GM23338 (cell line): Measurements from ENCODE around the gene CD163. TPM values are rescaled to one million over a fixed set of nuclear protein-coding genes. Genes with fewer than 3 reads are reported as not detected.
"Not testable (repeated sequence)": the region's sequence is repeated elsewhere in the genome, so short reads cannot be mapped to it uniquely, and the experiment has no call there.

Experiments used
- ATAC-seq: fragments of 200-7000 bp; cut with Tn5 transposase; 3 replicates; pipeline ENCODE4 v1.9.1; 2020
- DNase-seq: peaks from one replicate; pipeline ENCODE4 v3.0.0-alpha.2; 2015; ENCODE audit warnings: low spot score
- H2AFZ ChIP-seq: fragments of 200-600 bp; sonication (generic); 2 replicates; pipeline ENCODE4 v1.8.0; 2016; ENCODE audit warnings: antibody characterized with exemption, mild to moderate bottlenecking, moderate library complexity
- H3F3A ChIP-seq: fragments of 200-600 bp; sonication (generic); replicated peaks from 2 replicates; pipeline ENCODE4 v1.8.0; 2017; ENCODE audit warnings: antibody characterized with exemption, mixed run types, low read depth
- H3K27ac ChIP-seq: fragments of 200-600 bp; sonication (generic); 2 replicates; pipeline ENCODE4 v1.6.1; 2016; ENCODE audit warnings: low read depth
- H3K27me3 ChIP-seq: fragments of 200-600 bp; sonication (generic); 2 replicates; pipeline ENCODE4 v1.8.0; 2016; ENCODE audit warnings: mild to moderate bottlenecking, mixed run types, moderate library complexity; ENCODE audit not compliant: insufficient read depth
- H3K36me3 ChIP-seq: fragments of 200-600 bp; sonication (generic); 2 replicates; pipeline ENCODE4 v1.8.0; 2016; ENCODE audit warnings: mild to moderate bottlenecking; ENCODE audit not compliant: insufficient read depth
- H3K4me1 ChIP-seq: fragments of 200-600 bp; sonication (generic); 2 replicates; pipeline ENCODE4 v1.8.0; 2016; ENCODE audit warnings: mild to moderate bottlenecking, moderate library complexity; ENCODE audit not compliant: insufficient read depth
- H3K4me2 ChIP-seq: fragments of 200-600 bp; sonication (generic); 2 replicates; pipeline ENCODE4 v1.7.1; 2017; ENCODE audit warnings: mixed run types
- H3K4me3 ChIP-seq: fragments of 200-600 bp; sonication (generic); 2 replicates; pipeline ENCODE4 v1.6.1; 2016; ENCODE audit warnings: mixed run types
- H3K79me2 ChIP-seq: fragments of 200-600 bp; sonication (generic); replicated peaks from 2 replicates; pipeline ENCODE4 v1.8.0; 2017; ENCODE audit warnings: mild to moderate bottlenecking; ENCODE audit not compliant: insufficient read depth
- H3K9me2 ChIP-seq: fragments of 200-600 bp; sonication (generic); 2 replicates; pipeline ENCODE4 v1.8.0; 2017; ENCODE audit not compliant: insufficient read depth
- H4K20me1 ChIP-seq: fragments of 200-600 bp; sonication (generic); replicated peaks from 2 replicates; pipeline ENCODE4 v1.8.0; 2017; ENCODE audit warnings: mild to moderate bottlenecking; ENCODE audit not compliant: insufficient read depth
- H3K27ac Mint-ChIP-seq: 2 replicates; pipeline ENCODE4 v1.8.0; 2020; ENCODE audit warnings: inconsistent platforms, mild to moderate bottlenecking, moderate library complexity, mixed read lengths
- H3K27me3 Mint-ChIP-seq: 3 replicates; pipeline ENCODE4 v1.8.0; 2022; ENCODE audit warnings: low read depth, mild to moderate bottlenecking, moderate library complexity, mixed read lengths, inconsistent platforms; ENCODE audit not compliant: insufficient read depth, poor library complexity
- H3K36me3 Mint-ChIP-seq: 3 replicates; pipeline ENCODE4 v1.8.0; 2021; ENCODE audit warnings: low read depth, mild to moderate bottlenecking, inconsistent platforms, moderate library complexity, mixed read lengths
- H3K4me1 Mint-ChIP-seq: 3 replicates; pipeline ENCODE4 v1.8.0; 2020; ENCODE audit warnings: mild to moderate bottlenecking, inconsistent platforms, mixed read lengths
- H3K4me3 Mint-ChIP-seq: 3 replicates; pipeline ENCODE4 v1.8.0; 2021; ENCODE audit warnings: moderate library complexity, mild to moderate bottlenecking, inconsistent platforms, mixed read lengths
- H3K9me3 Mint-ChIP-seq: 3 replicates; pipeline ENCODE4 v1.8.0; 2020; ENCODE audit warnings: moderate library complexity, mild to moderate bottlenecking, inconsistent platforms, mixed read lengths
- CREB1 ChIP-seq: fragments of 250-450 bp; sonication (Bioruptor Pico); IDR thresholded peaks from 2 replicates; pipeline ENCODE4 v1.5.0; 2020; ENCODE audit warnings: low read depth, mild to moderate bottlenecking, moderate library complexity
- CTCF ChIP-seq, 2 experiments: fragments of 200-600 bp in 1 of 2; sonication (generic) in 1 of 2; conservative IDR thresholded peaks; 2 replicates each; pipeline versions ENCODE4 v1.5.1 to v1.6.1; 2016 to 2017; ENCODE audit warnings: antibody characterized with exemption in 2 of 2, low read depth in 2 of 2, mild to moderate bottlenecking in 2 of 2, moderate library complexity in 1 of 2
- POLR2AphosphoS5 ChIP-seq: IDR thresholded peaks from 2 replicates; pipeline ENCODE4 v1.6.1; 2016; ENCODE audit warnings: antibody characterized with exemption, low read depth
- polyA plus RNA-seq: library from polyadenylated mRNA; unstranded; fragments of >200 nt; fragmentation: Nextera tagmentation; extraction: Ambion mirVana; gene quantifications from 2 replicates; pipeline ENCODE4 v1.2.1, GENCODE V29; 2016
- total RNA-seq: library from RNA; depleted of rRNA; stranded (reverse); fragments of >200 nt; shearing (Covaris generic); gene quantifications from 2 replicates; pipeline ENCODE4 v1.2.3, GENCODE V29; 2014
- TF ChIP-seq, protein P1 (sequence below): IDR thresholded peaks from one replicate; pipeline ENCODE4 v1.6.1; 2018; ENCODE audit warnings: antibody characterized with exemption; ENCODE audit not compliant: unreplicated experiment

Gene CD163
- total and polyA plus RNA-seq, 2 experiments from 2014 or later = not detected

- Mint-ChIP-seq H3K4me3 (peak overlapping the region; percentile 70), H3K27me3 (peaks cover 17% of the 10 kb centered on the region), H3K27ac (peak overlapping the region; percentile 33), H3K4me1 (peaks cover 5% of the 10 kb centered on the region; the same call in 1 of the 3 replicates), H3K9me3 (peaks cover 24% of the 10 kb centered on the region), H3K36me3 (peaks cover 14% of the 10 kb centered on the region)
- Histone ChIP-seq H3K36me3 (no peaks in the 10 kb centered on the region), H4K20me1 (no peaks in the 10 kb centered on the region), H3K27ac (peak overlapping the region; percentile 75; the same call in 1 of the 2 replicates), H3K4me1 (no peaks in the 10 kb centered on the region), H3K27me3 (no peaks in the 10 kb centered on the region), H3K4me2 (peak overlapping the region; percentile 70), H3K9me2 (no peaks in the 10 kb centered on the region), H3K79me2 (no peaks in the 10 kb centered on the region), H2AFZ (peak overlapping the region; percentile 89), H3F3A (peaks cover 16% of the 10 kb centered on the region; the same call in 1 of the 2 replicates), H3K4me3 (peak overlapping the region; percentile 53)
- DNase-seq (peak; percentile 88), ATAC-seq (peak; percentile 98)
- TF ChIP-seq CREB1 (CRISPR knock-in tag) (peak; percentile 49; the same call in 1 of the 2 replicates), CTCF (conservative IDR thresholded peaks at IDR 0.05; ENCODE audit: low read depth in 2 of 2) (peak; percentile 9 to 25; a peak in 1 of 4 replicates), POLR2AphosphoS5 (peak; percentile 63)
- TF ChIP-seq, protein P1, sequence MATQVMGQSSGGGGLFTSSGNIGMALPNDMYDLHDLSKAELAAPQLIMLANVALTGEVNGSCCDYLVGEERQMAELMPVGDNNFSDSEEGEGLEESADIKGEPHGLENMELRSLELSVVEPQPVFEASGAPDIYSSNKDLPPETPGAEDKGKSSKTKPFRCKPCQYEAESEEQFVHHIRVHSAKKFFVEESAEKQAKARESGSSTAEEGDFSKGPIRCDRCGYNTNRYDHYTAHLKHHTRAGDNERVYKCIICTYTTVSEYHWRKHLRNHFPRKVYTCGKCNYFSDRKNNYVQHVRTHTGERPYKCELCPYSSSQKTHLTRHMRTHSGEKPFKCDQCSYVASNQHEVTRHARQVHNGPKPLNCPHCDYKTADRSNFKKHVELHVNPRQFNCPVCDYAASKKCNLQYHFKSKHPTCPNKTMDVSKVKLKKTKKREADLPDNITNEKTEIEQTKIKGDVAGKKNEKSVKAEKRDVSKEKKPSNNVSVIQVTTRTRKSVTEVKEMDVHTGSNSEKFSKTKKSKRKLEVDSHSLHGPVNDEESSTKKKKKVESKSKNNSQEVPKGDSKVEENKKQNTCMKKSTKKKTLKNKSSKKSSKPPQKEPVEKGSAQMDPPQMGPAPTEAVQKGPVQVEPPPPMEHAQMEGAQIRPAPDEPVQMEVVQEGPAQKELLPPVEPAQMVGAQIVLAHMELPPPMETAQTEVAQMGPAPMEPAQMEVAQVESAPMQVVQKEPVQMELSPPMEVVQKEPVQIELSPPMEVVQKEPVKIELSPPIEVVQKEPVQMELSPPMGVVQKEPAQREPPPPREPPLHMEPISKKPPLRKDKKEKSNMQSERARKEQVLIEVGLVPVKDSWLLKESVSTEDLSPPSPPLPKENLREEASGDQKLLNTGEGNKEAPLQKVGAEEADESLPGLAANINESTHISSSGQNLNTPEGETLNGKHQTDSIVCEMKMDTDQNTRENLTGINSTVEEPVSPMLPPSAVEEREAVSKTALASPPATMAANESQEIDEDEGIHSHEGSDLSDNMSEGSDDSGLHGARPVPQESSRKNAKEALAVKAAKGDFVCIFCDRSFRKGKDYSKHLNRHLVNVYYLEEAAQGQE = no peak
Observed at GRCh38 chr12:7439579-7440505, 63.7 kb downstream of the CD163 start.

DNA sequence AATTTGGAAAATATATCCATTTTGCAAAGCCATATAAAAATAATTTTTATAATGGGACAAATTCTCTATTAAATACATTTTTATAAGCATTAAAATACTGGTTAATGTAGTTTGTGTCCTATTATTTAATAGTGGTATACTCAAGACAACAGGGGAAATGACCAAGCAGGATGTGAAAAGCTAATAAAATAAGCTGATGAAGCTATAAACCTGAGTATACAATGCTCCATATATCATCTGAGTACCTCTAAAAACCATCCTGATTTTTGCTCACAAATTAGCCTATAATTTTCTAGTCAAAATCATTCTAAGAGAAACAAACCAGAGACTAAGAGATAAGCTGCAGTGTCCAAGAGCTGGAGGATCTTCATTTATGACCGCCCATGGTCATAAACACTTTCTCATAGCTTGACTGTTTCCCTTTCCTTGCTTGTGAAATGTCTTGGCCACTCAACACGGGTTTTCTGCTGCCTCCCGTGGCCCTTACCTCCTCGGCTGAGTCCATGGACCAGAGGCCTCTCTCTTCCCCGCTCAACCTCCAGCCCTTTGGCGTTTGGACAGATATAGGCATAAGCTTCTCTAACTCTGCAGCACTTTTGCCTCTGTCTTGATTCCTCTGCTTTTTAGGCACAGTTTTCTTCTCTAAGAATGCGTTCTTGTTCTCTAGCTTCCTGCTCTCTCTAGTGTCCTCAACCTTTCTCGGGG lies 65.1 kb downstream of the CD163 start:
- H3K36me3 ChIP-seq, ATAC-seq, H3K27me3 ChIP-seq, H2AFZ ChIP-seq, H3K79me2 ChIP-seq, H3K9me2 ChIP-seq, H3K27ac Mint-ChIP-seq, H3K27ac ChIP-seq, H4K20me1 ChIP-seq, H3K4me3 Mint-ChIP-seq, H3K4me1 Mint-ChIP-seq, H3K4me1 ChIP-seq, DNase-seq: not testable (repeated sequence)
- Mint-ChIP-seq H3K27me3 (peaks cover 17% of the 10 kb centered on the region), H3K9me3 (peaks cover 24% of the 10 kb centered on the region), H3K36me3 (peaks cover 14% of the 10 kb centered on the region)
- H3K4me3 ChIP-seq = peak overlapping the region; percentile 53; the same call in 1 of the 2 replicates
- H3F3A ChIP-seq = peaks cover 16% of the 10 kb centered on the region; the same call in 1 of the 2 replicates
- peak overlapping the region; percentile 70 for H3K4me2 ChIP-seq

GRCh38 chr12:7437494-7437893 lies 66.1 kb downstream of the CD163 start:
- peaks cover 14% of the 10 kb centered on the region for H3K36me3 Mint-ChIP-seq
- not testable (repeated sequence) for H3K27ac Mint-ChIP-seq

More at GRCh38 chr12:7437494-7437893, 66.1 kb downstream of the CD163 start:
- H3K4me3 Mint-ChIP-seq, DNase-seq, H3K36me3 ChIP-seq, H3K27ac ChIP-seq, H3K4me2 ChIP-seq, H3K4me3 ChIP-seq, H3K4me1 Mint-ChIP-seq, H3K79me2 ChIP-seq, ATAC-seq, H3K27me3 ChIP-seq, H2AFZ ChIP-seq, H4K20me1 ChIP-seq, H3K9me2 ChIP-seq, H3K4me1 ChIP-seq: not testable (repeated sequence)
- peaks cover 24% of the 10 kb centered on the region for H3K9me3 Mint-ChIP-seq
- H3F3A ChIP-seq = peaks cover 16% of the 10 kb centered on the region; the same call in 1 of the 2 replicates
- peaks cover 17% of the 10 kb centered on the region for H3K27me3 Mint-ChIP-seq
